Urothelium cell line (cell line): ENCODE results near the gene FXR1.
"Not testable (repeated sequence)": the region's sequence is repeated elsewhere in the genome, so short reads cannot be mapped to it uniquely, and the experiment has no call there.

ENCODE experiments used
- DNase-seq: peaks from one replicate; pipeline ENCODE4 v3.0.0; 2011; ENCODE audit warnings: low spot score, mixed read lengths
- FAIRE-seq: peaks from 2 replicates; lab custom pipeline; 2011; peaks lifted over from hg19 to GRCh38; lab: Jason Lieb, UNC

FXR1 gene

DNA sequence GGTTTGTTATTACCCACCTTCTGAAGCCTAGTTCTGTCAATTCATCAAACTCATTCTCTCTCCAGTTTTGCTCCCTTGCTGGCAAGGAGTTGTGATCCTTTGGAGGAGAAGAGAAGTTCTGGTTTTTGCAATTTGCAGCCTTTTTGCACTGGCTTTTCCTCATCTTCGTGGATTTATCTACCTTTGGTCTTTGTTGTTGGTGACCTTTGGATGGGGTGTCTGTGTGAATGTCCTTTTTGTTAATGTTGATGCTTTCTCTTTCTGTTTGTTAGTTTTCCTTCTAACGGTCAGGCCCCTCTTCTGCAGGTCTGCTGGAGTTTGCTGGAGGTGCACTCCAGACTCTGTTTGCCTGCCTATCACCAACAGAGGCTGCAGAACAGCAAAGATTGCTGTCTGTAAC is 91.0 kb downstream of the FXR1 start:
- not testable (repeated sequence) for FAIRE-seq, DNase-seq

DNA sequence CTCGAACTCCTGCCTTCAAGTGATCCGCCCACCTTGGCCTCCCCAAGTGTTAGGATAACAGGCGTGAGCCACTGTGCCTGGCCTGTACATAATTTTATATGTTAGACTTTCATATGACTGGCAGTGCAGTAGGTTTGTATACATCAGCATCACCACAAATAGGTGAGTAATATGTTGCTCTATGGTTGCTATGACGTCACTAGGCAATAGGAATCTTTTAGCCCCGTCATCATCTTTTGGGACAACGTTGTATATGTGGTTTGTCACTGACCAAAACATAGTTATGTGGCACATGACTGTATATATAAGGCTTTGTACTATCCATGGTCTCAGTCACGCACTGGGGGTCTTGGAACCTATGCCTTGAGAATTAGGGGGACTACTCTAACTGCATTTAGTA is 94.1 kb downstream of the FXR1 start:
- no peak for FAIRE-seq
- no peak for DNase-seq

DNA sequence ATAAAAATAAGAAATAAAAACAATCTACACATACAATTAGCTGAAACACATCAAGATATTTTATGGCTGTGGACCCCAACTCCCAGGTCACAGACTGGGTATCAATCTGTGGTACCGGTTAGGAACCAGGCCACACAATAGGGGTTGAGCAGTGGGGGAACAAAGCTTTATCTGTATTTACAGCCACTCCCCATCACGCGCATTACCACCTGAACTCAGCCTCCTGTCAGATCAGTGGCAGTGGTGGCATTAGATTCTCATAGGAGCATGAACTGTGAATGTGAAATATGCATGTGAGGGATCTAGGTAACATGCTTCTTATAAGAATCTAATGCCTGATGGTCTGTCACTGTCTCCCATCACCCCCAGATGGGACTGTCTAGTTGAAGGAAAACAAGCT is 94.8 kb downstream of the FXR1 start:
- FAIRE-seq (no peak), DNase-seq (no peak)

DNA sequence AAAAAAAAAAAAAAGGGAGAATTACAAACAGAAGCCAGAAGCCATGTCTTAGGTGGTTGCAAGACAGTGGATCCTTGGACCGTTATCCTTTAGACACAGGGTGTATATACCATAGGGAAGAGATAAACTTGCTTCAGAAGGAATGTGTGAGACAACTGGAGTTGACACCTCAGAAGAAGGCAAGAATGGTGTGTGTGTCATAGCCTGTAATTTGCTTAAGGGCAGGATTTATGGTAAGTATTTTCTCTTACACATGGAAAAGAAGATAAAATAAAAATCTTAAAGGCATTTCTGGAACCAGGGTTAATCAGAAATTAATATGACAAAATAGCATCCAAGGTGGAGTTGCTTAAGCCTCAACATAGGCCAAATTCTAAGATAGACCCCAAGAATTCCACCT is 96.3 kb downstream of the FXR1 start:
- DNase-seq (no peak), FAIRE-seq (no peak)

DNA sequence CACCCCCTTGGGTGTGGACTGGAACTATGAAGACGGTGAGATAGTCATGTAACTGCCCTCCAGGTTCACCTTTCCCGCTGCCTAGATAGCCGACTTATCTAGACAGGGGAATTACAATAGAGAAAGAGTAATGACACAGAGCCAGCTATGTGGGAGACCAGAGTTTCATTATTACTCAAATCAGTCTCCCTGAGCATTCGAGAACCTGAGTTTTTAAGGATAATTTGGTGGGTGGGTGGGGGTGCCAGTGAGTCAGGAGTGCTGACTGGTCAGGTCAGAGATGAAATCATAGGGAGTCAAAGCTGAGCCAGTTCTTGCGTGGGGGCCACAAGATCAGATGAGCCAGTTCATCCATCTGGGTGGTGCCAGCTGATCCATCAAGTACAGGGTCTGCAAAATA is 96.8 kb downstream of the FXR1 start:
- DNase-seq (no peak), FAIRE-seq (no peak)

DNA sequence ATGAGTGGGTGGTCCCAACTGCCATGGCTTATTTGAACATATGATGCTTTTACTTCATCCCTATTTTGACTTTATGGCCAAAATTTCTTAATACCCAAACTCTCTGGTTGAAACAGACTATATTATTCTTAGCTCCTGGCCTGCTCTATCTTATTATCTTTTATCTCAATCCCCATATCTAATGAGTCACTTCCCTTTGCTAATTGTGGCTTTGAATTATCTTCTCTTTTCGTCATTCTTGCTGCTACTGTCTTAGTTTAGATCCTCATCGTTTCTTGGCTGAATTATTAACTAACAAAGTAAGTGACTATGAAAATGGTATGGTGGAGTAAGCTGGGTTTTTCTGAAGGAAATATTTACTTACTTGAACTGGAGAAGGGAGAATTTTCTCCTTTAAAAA is 105.2 kb downstream of the FXR1 start:
- FAIRE-seq = no peak
- DNase-seq = no peak

DNA sequence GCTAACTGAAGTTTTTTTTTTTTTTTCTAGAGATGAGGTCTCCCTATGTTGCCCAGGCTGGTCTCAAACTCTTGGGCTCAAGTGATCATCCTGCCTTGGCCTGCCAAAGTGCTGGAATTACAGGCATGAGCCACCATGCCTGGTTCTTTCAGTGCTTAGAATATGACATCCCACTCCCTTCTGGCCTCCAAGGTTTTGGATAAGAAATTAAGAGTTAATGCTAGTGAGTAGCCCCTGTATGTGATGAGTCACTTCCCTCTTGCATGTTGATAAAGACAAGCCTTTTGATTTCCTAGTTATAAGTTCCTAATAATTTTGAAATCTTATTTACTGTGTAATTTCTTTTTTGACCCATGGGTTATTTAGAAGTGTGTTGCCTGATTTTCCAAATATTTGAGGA is 112.7 kb downstream of the FXR1 start:
- FAIRE-seq (no peak), DNase-seq (no peak)

DNA sequence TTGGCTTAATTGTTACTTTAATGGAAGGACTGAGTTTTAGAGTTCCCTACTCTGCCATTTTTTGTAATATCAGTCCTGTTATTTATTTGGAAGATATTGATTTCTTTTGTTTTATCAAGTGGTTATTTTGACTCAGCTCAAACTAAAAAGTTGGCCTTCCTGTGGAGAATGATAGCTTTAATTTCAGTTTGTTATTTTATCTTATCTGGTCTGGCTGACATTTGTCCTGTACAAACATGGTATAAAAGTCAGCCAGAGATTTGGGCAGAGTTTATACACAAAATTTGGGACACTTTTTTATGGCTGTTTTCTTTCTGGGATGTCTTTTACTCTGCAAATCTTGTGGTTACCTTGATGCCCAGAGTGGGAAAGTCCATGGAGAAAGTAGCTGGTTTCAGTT is 118.5 kb downstream of the FXR1 start:
- FAIRE-seq (no peak), DNase-seq (no peak)
